SK-N-SH (cell line): ENCODE results near the gene RPS27L. TPM values are rescaled to one million over a fixed set of nuclear protein-coding genes. Genes with fewer than 3 reads are reported as not detected.

Experiments
- CTCF ChIA-PET: fragments of 300-600, 350-600 bp; formaldehyde crosslinking; extraction: SDS; loops from one replicate; lab custom pipeline; 2021; lab: Yijun Ruan, JAX
- POLR2A ChIA-PET: fragments of 350-600 bp; sonication (Branson Sonifier 250); formaldehyde crosslinking; extraction: SDS; loops from one replicate; lab custom pipeline; 2020; ENCODE audit warnings: antibody characterized with exemption, inconsistent platforms; lab: Yijun Ruan, JAX
- DNase-seq: peaks from one replicate; pipeline ENCODE4 v3.0.0; 2012
- H2AFZ ChIP-seq: fragments of 200-600 bp; sonication (generic); 2 replicates; pipeline ENCODE4 v1.8.1; 2016; ENCODE audit warnings: antibody characterized with exemption, mild to moderate bottlenecking, low read depth
- H3F3A ChIP-seq: fragments of 200-600 bp; sonication (generic); replicated peaks from 2 replicates; pipeline ENCODE3; 2016; ENCODE audit warnings: antibody characterized with exemption, mild to moderate bottlenecking; ENCODE audit not compliant: insufficient read depth
- H3K27ac ChIP-seq, 2 experiments: fragments of 200-500 bp in 1 of 2; fragments of 200-600 bp in 1 of 2; sonication (Bioruptor generic) in 1 of 2; sonication (generic), shearing (Covaris generic) in 1 of 2; 2 replicates each; pipeline versions ENCODE4 v1.5.1 to v1.6.1; 2014 to 2016; ENCODE audit warnings: low read depth in 2 of 2, inconsistent platforms in 1 of 2, low read length in 1 of 2, mild to moderate bottlenecking in 1 of 2, mixed read lengths in 1 of 2
- H3K27me3 ChIP-seq: fragments of 200-600 bp; sonication (generic), shearing (Covaris generic); 2 replicates; pipeline ENCODE4 v1.6.1; 2016; ENCODE audit warnings: mixed run types; ENCODE audit not compliant: insufficient read depth
- H3K36me3 ChIP-seq, 2 experiments: fragments of 200-500 bp in 1 of 2; fragments of 200-600 bp in 1 of 2; sonication (Bioruptor generic) in 1 of 2; sonication (generic) in 1 of 2; replicated peaks in 1 of 2; 2 replicates each; pipeline versions ENCODE3 to v1.5.1; 2014 to 2016; ENCODE audit warnings: low read length in 1 of 2, mild to moderate bottlenecking in 1 of 2; ENCODE audit not compliant: insufficient read depth in 2 of 2, control insufficient read depth in 1 of 2
- H3K4me1 ChIP-seq, 2 experiments: fragments of 200-500 bp in 1 of 2; fragments of 200-600 bp in 1 of 2; sonication (Bioruptor generic) in 1 of 2; sonication (generic), shearing (Covaris generic) in 1 of 2; 2 replicates each; pipeline versions ENCODE4 v1.5.1 to v1.6.1; 2014 to 2016; ENCODE audit warnings: low read depth in 1 of 2, low read length in 1 of 2, mixed run types in 1 of 2; ENCODE audit not compliant: insufficient read depth in 2 of 2, control insufficient read depth in 1 of 2
- H3K4me2 ChIP-seq: fragments of 200-600 bp; sonication (generic), shearing (Covaris generic); 2 replicates; pipeline ENCODE4 v1.6.1; 2017; ENCODE audit warnings: mixed run types
- H3K4me3 ChIP-seq, 2 experiments: fragments of 200-500 bp in 1 of 2; fragments of 200-600 bp in 1 of 2; sonication (Bioruptor generic) in 1 of 2; sonication (generic), shearing (Covaris generic) in 1 of 2; 2 replicates each; pipeline versions ENCODE4 v1.5.1 to v1.8.1; 2014 to 2016; ENCODE audit warnings: low read depth in 2 of 2, inconsistent platforms in 1 of 2, low read length in 1 of 2, mild to moderate bottlenecking in 1 of 2, mixed read lengths in 1 of 2, moderate library complexity in 1 of 2
- H3K79me2 ChIP-seq: fragments of 200-600 bp; sonication (generic); 2 replicates; pipeline ENCODE4 v1.8.1; 2017; ENCODE audit warnings: mild to moderate bottlenecking; ENCODE audit not compliant: insufficient read depth
- H3K9ac ChIP-seq: fragments of 200-600 bp; sonication (generic); 2 replicates; pipeline ENCODE4 v1.6.1; 2017; ENCODE audit warnings: mixed run types
- H3K9me2 ChIP-seq: fragments of 200-600 bp; sonication (generic); 2 replicates; pipeline ENCODE4 v1.6.1; 2017; ENCODE audit warnings: mixed run types
- H3K9me3 ChIP-seq: fragments of 200-600 bp; sonication (generic); 2 replicates; pipeline ENCODE4 v1.6.1; 2017; ENCODE audit warnings: mixed run types, mild to moderate bottlenecking, moderate library complexity
- H4K20me1 ChIP-seq: fragments of 200-600 bp; sonication (generic); 2 replicates; pipeline ENCODE4 v1.6.1; 2017; ENCODE audit warnings: mild to moderate bottlenecking, mixed run types; ENCODE audit not compliant: insufficient read depth
- EP300 ChIP-seq, 2 experiments: IDR thresholded peaks; 2 replicates each; pipeline versions ENCODE4 v1.4.0 to v1.6.1; 2012; ENCODE audit warnings: borderline replicate concordance in 1 of 2, low read depth in 1 of 2, low read length in 1 of 2
- FOXM1 ChIP-seq: IDR thresholded peaks from 2 replicates; pipeline ENCODE4 v1.4.0; 2012; ENCODE audit warnings: low read depth, mild to moderate bottlenecking
- GATA2 ChIP-seq: sonication (generic); formaldehyde crosslinking; IDR thresholded peaks from 2 replicates; pipeline ENCODE4 v1.5.0; 2020; ENCODE audit warnings: mild to moderate bottlenecking, missing genetic modification reagents
- MEF2A ChIP-seq: IDR thresholded peaks from 2 replicates; pipeline ENCODE4 v1.4.0; 2012; ENCODE audit warnings: low read depth, borderline replicate concordance
- POLR2AphosphoS5 ChIP-seq: IDR thresholded peaks from 2 replicates; pipeline ENCODE4 v1.6.1; 2012; ENCODE audit warnings: low read depth, low read length
- RCOR1 ChIP-seq: fragments of 150-350 bp; IDR thresholded peaks from 2 replicates; pipeline ENCODE4 v1.6.1; 2017; ENCODE audit warnings: antibody characterized with exemption, low read length
- TEAD4 ChIP-seq: IDR thresholded peaks from 2 replicates; pipeline ENCODE4 v1.4.0; 2012; ENCODE audit warnings: mild to moderate bottlenecking, borderline replicate concordance; ENCODE audit not compliant: insufficient read depth
- WGBS: methylation state at CpG from one replicate; pipeline ENCODE4 v1.1.6; 2017; ENCODE audit warnings: low lambda C conversion rate; 5-methylcytosine and 5-hydroxymethylcytosine counted together
- polyA plus RNA-seq, 3 experiments: library from polyadenylated mRNA; depleted of rRNA; stranded (reverse); fragments of >200 nt; gene quantifications; 2 replicates each; pipeline ENCODE4 v1.2.3, GENCODE V29; 2012
- TF ChIP-seq, protein P1 (sequence below): IDR thresholded peaks from 2 replicates; pipeline ENCODE4 v1.4.0; 2012; ENCODE audit warnings: low read depth, borderline replicate concordance
- TF ChIP-seq, protein P2 (sequence below): IDR thresholded peaks from 2 replicates; pipeline ENCODE4; 2012
- TF ChIP-seq, protein P3 (sequence below): fragments of 150-350 bp; IDR thresholded peaks from 2 replicates; pipeline ENCODE4 v1.6.1; 2017; ENCODE audit warnings: antibody characterized with exemption, low read length, low read depth, borderline replicate concordance
- TF ChIP-seq, protein P4 (sequence below): IDR thresholded peaks from 2 replicates; pipeline ENCODE4 v1.4.0; 2012; ENCODE audit warnings: low read depth, borderline replicate concordance
- TF ChIP-seq, protein P5 (sequence below): IDR thresholded peaks from 2 replicates; pipeline ENCODE4 v1.6.1; 2012; ENCODE audit warnings: mild to moderate bottlenecking, low read depth, low read length, moderate library complexity

RPS27L gene
- polyA plus RNA-seq, 1 of the 3 experiments (the other 2 are of a cell fraction): 319 TPM

DNA sequence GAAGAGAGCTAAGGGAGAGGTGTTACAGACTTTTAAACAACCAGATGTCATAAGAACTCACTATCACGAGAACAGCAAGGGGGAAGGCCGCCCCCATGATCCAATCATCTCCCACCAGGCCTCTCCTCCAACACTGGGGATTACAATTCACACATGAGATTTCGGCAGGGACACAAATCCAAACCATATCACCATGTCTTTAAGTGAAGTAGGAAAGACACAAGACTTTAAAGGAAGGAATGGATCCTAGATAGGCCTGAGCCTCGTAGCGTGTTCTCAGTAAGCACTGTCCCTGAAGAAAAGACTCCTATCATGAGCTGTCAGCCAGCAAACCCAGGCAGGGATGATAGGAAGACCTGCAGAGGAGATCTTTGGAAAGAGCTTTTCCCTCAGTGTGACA lies 15.1 kb upstream of the RPS27L start:
- Histone ChIP-seq H3K4me3 (no peak overlapping the region), H3K4me1 (no peaks in the 10 kb centered on the region), H3K79me2 (no peaks in the 10 kb centered on the region), H4K20me1 (no peaks in the 10 kb centered on the region), H3K9me2 (no peaks in the 10 kb centered on the region), H3K36me3 (no peaks in the 10 kb centered on the region), H3K9me3 (no peaks in the 10 kb centered on the region), H3K27me3 (no peaks in the 10 kb centered on the region), H3F3A (no peaks in the 10 kb centered on the region), H3K27ac (no peak overlapping the region), H3K4me2 (no peak overlapping the region), H2AFZ (no peak overlapping the region), H3K9ac (no peak overlapping the region)
- CTCF ChIA-PET: interaction anchor here (1.3 kb wide), 1 partner anchor 52 kb away, joined by 3 read pairs; no protein-coding TSS in a partner anchor
- TF ChIP-seq TEAD4: no peak
- TF ChIP-seq POLR2AphosphoS5: no peak
- TF ChIP-seq FOXM1: no peak
- TF ChIP-seq MEF2A: no peak
- TF ChIP-seq, protein P1, sequence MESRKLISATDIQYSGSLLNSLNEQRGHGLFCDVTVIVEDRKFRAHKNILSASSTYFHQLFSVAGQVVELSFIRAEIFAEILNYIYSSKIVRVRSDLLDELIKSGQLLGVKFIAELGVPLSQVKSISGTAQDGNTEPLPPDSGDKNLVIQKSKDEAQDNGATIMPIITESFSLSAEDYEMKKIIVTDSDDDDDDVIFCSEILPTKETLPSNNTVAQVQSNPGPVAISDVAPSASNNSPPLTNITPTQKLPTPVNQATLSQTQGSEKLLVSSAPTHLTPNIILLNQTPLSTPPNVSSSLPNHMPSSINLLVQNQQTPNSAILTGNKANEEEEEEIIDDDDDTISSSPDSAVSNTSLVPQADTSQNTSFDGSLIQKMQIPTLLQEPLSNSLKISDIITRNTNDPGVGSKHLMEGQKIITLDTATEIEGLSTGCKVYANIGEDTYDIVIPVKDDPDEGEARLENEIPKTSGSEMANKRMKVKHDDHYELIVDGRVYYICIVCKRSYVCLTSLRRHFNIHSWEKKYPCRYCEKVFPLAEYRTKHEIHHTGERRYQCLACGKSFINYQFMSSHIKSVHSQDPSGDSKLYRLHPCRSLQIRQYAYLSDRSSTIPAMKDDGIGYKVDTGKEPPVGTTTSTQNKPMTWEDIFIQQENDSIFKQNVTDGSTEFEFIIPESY: no peak
- TF ChIP-seq, protein P2, sequence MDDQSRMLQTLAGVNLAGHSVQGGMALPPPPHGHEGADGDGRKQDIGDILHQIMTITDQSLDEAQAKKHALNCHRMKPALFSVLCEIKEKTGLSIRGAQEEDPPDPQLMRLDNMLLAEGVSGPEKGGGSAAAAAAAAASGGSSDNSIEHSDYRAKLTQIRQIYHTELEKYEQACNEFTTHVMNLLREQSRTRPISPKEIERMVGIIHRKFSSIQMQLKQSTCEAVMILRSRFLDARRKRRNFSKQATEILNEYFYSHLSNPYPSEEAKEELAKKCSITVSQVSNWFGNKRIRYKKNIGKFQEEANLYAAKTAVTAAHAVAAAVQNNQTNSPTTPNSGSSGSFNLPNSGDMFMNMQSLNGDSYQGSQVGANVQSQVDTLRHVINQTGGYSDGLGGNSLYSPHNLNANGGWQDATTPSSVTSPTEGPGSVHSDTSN: no peak
- TF ChIP-seq, protein P3, sequence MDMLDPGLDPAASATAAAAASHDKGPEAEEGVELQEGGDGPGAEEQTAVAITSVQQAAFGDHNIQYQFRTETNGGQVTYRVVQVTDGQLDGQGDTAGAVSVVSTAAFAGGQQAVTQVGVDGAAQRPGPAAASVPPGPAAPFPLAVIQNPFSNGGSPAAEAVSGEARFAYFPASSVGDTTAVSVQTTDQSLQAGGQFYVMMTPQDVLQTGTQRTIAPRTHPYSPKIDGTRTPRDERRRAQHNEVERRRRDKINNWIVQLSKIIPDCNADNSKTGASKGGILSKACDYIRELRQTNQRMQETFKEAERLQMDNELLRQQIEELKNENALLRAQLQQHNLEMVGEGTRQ: no peak
- no peak for TF ChIP-seq EP300 (IDR thresholded peaks at IDR 0.05; ENCODE audit: borderline replicate concordance in 1 of 2, low read depth in 1 of 2, low read length in 1 of 2)
- TF ChIP-seq GATA2 (CRISPR knock-in tag): no peak
- TF ChIP-seq, protein P4, sequence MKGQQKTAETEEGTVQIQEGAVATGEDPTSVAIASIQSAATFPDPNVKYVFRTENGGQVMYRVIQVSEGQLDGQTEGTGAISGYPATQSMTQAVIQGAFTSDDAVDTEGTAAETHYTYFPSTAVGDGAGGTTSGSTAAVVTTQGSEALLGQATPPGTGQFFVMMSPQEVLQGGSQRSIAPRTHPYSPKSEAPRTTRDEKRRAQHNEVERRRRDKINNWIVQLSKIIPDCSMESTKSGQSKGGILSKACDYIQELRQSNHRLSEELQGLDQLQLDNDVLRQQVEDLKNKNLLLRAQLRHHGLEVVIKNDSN: no peak
- no peak for TF ChIP-seq RCOR1
- TF ChIP-seq, protein P5, sequence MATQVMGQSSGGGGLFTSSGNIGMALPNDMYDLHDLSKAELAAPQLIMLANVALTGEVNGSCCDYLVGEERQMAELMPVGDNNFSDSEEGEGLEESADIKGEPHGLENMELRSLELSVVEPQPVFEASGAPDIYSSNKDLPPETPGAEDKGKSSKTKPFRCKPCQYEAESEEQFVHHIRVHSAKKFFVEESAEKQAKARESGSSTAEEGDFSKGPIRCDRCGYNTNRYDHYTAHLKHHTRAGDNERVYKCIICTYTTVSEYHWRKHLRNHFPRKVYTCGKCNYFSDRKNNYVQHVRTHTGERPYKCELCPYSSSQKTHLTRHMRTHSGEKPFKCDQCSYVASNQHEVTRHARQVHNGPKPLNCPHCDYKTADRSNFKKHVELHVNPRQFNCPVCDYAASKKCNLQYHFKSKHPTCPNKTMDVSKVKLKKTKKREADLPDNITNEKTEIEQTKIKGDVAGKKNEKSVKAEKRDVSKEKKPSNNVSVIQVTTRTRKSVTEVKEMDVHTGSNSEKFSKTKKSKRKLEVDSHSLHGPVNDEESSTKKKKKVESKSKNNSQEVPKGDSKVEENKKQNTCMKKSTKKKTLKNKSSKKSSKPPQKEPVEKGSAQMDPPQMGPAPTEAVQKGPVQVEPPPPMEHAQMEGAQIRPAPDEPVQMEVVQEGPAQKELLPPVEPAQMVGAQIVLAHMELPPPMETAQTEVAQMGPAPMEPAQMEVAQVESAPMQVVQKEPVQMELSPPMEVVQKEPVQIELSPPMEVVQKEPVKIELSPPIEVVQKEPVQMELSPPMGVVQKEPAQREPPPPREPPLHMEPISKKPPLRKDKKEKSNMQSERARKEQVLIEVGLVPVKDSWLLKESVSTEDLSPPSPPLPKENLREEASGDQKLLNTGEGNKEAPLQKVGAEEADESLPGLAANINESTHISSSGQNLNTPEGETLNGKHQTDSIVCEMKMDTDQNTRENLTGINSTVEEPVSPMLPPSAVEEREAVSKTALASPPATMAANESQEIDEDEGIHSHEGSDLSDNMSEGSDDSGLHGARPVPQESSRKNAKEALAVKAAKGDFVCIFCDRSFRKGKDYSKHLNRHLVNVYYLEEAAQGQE: no peak
- 94% methylated on average over 5 of the region's 5 CpGs for WGBS
- POLR2A ChIA-PET: no interaction called here
- DNase-seq: no peak
